Measurements from ENCODE around the gene NRF1.

The NRF1 gene

GRCh38 chr7:129768614-129769399 lies 157.3 kb downstream of the NRF1 start:
- DNase-seq (ENCODE audit: low read depth in 1 of 2, low spot score in 1 of 2), result no peak

- no peak for DNase-seq (ENCODE audit: low read depth in 1 of 2, low spot score in 1 of 2)
These were observed 157.9 kb downstream of the NRF1 start for GRCh38 chr7:129769400-129769774.

- no peak for DNase-seq (ENCODE audit: low read depth in 1 of 2, low spot score in 1 of 2)
These were observed 158.6 kb downstream of the NRF1 start for GRCh38 chr7:129769866-129770808.

- DNase-seq (ENCODE audit: low read depth in 1 of 2, low spot score in 1 of 2), result no peak
These were observed 159.8 kb downstream of the NRF1 start for GRCh38 chr7:129771201-129771927.

- no peak for DNase-seq (ENCODE audit: low read depth in 1 of 2, low spot score in 1 of 2)
These were observed 160.5 kb downstream of the NRF1 start for GRCh38 chr7:129771928-129772479.

GRCh38 chr7:129772646-129773280 lies 161.2 kb downstream of the NRF1 start:
- DNase-seq (ENCODE audit: low read depth in 1 of 2, low spot score in 1 of 2), result no peak

- DNase-seq (ENCODE audit: low read depth in 1 of 2, low spot score in 1 of 2), result no peak
These were observed 161.8 kb downstream of the NRF1 start for GRCh38 chr7:129773328-129773731.

- DNase-seq (ENCODE audit: low read depth in 1 of 2, low spot score in 1 of 2), result no peak
These were observed 162.4 kb downstream of the NRF1 start for GRCh38 chr7:129773871-129774270.

- no peak for DNase-seq (ENCODE audit: low read depth in 1 of 2, low spot score in 1 of 2)
These were observed 162.8 kb downstream of the NRF1 start for GRCh38 chr7:129774359-129774758.

- DNase-seq (ENCODE audit: low read depth in 1 of 2, low spot score in 1 of 2), result no peak
These were observed 163.6 kb downstream of the NRF1 start for GRCh38 chr7:129774871-129775694.

GRCh38 chr7:129775695-129776361 lies 164.3 kb downstream of the NRF1 start:
- DNase-seq (ENCODE audit: low read depth in 1 of 2, low spot score in 1 of 2), result no peak

- no peak for DNase-seq (ENCODE audit: low read depth in 1 of 2, low spot score in 1 of 2)
These were observed 164.8 kb downstream of the NRF1 start for GRCh38 chr7:129776362-129776722.

- no peak for DNase-seq (ENCODE audit: low read depth in 1 of 2, low spot score in 1 of 2)
These were observed 165.8 kb downstream of the NRF1 start for GRCh38 chr7:129777195-129777844.

- DNase-seq (ENCODE audit: low read depth in 1 of 2, low spot score in 1 of 2), result no peak
These were observed 166.7 kb downstream of the NRF1 start for GRCh38 chr7:129777993-129778769.

GRCh38 chr7:129778770-129779601 lies 167.5 kb downstream of the NRF1 start:
- no peak for DNase-seq (ENCODE audit: low read depth in 1 of 2, low spot score in 1 of 2)

GRCh38 chr7:129779602-129780256 lies 168.2 kb downstream of the NRF1 start:
- no peak for DNase-seq (ENCODE audit: low read depth in 1 of 2, low spot score in 1 of 2)
